ENCODE data around the gene RNF220.

Gene RNF220

GRCh38 chr1:44407430-44408211 lies 2.6 kb downstream of the RNF220 start:
- no peak for DNase-seq

GRCh38 chr1:44408212-44408582 lies 3.1 kb downstream of the RNF220 start:
- DNase-seq, result no peak

GRCh38 chr1:44408632-44409602 lies 3.9 kb downstream of the RNF220 start:
- no peak for DNase-seq

- DNase-seq, result no peak
Measured at GRCh38 chr1:44409757-44410156, 4.7 kb downstream of the RNF220 start.

GRCh38 chr1:44411861-44412260 lies 6.8 kb downstream of the RNF220 start:
- DNase-seq, result no peak

- no peak for DNase-seq
Measured at GRCh38 chr1:44412601-44413000, 7.5 kb downstream of the RNF220 start.

GRCh38 chr1:44413740-44414139 lies 8.7 kb downstream of the RNF220 start:
- DNase-seq, result no peak

GRCh38 chr1:44415013-44415412 lies 10.0 kb downstream of the RNF220 start:
- no peak for DNase-seq

- DNase-seq, result no peak
Measured at GRCh38 chr1:44416408-44416807, 11.4 kb downstream of the RNF220 start.

- no peak for DNase-seq
Measured at GRCh38 chr1:44417351-44418021, 12.4 kb downstream of the RNF220 start.

- DNase-seq, result no peak
Measured at GRCh38 chr1:44418022-44418673, 13.1 kb downstream of the RNF220 start.

- DNase-seq, result no peak
Measured at GRCh38 chr1:44419901-44420300, 14.8 kb downstream of the RNF220 start.

- no peak for DNase-seq
Measured at GRCh38 chr1:44420535-44420934, 15.5 kb downstream of the RNF220 start.

GRCh38 chr1:44421446-44421884 lies 16.4 kb downstream of the RNF220 start:
- no peak for DNase-seq

GRCh38 chr1:44422161-44422560 lies 17.1 kb downstream of the RNF220 start:
- DNase-seq, result no peak

- DNase-seq, result no peak
Measured at GRCh38 chr1:44423591-44424537, 18.8 kb downstream of the RNF220 start.

- no peak for DNase-seq
Measured at GRCh38 chr1:44424747-44425146, 19.7 kb downstream of the RNF220 start.

GRCh38 chr1:44425341-44426082 lies 20.5 kb downstream of the RNF220 start:
- no peak for DNase-seq

- no peak for DNase-seq
Measured at GRCh38 chr1:44431861-44432260, 26.8 kb downstream of the RNF220 start.

- DNase-seq, result no peak
Measured at GRCh38 chr1:44433209-44433608, 28.2 kb downstream of the RNF220 start.
